ENCODE results near the gene OSBPL8.
A peak's percentile ranks its signal among the peaks of the same experiment; 100 is the strongest.

Gene OSBPL8

DNA sequence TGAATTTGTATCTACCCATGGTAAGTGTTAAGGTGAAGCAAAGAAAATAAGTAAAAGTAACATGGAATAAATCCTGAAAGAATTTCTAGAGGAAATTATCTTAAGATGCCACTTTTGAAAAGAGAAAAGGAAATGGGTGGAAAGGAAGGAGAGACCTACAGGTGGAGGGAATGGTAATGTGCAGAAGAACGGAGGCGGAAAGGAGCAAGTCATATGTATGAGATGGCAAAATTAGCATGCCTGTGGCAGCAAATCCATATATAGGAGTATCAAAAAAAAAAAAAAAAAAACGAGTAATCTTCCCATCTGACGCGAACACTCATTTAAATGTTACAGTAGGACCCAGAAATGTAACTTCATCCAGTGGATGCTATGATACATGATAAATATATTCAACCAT, 23.0 kb downstream of the OSBPL8 start (continued):
- TF ChIP-seq, protein P1, sequence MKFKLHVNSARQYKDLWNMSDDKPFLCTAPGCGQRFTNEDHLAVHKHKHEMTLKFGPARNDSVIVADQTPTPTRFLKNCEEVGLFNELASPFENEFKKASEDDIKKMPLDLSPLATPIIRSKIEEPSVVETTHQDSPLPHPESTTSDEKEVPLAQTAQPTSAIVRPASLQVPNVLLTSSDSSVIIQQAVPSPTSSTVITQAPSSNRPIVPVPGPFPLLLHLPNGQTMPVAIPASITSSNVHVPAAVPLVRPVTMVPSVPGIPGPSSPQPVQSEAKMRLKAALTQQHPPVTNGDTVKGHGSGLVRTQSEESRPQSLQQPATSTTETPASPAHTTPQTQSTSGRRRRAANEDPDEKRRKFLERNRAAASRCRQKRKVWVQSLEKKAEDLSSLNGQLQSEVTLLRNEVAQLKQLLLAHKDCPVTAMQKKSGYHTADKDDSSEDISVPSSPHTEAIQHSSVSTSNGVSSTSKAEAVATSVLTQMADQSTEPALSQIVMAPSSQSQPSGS (tag by site-specific recombination; IDR thresholded peaks at IDR 0.05; ENCODE audit: low read depth), result no peak

DNA sequence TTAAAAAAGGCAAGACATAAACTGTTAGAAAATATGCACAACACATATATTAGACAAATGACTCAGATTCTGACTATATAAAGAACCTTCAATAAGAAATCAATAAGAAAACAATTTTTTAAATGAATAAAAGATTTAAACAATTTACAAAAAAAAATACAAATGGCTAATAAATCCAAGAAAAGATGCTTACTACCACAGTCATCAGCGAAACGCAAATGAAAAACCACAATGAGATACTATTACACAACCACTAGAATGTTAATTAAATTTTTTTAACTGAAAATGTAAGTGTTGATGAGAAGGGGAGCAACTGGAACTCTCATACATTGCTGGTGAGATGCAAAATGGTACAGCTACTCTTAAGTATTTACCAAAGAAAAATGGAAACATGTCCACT, 24.4 kb downstream of the OSBPL8 start:
- Histone ChIP-seq H3K36me3 (ENCODE audit: control insufficient read depth in 2 of 2, insufficient read depth in 1 of 2, low read length in 2 of 2) (no peaks in the 10 kb centered on the region; a peak in 1 of 3 replicates), H3K9me3 (ENCODE audit: control insufficient read depth, insufficient read depth, low read depth, low read length) (no peaks in the 10 kb centered on the region; the same call in 1 of the 2 replicates), H3K4me3 (ENCODE audit: low read depth, low read length) (no peak overlapping the region), H3K4me1 (ENCODE audit: control insufficient read depth, insufficient read depth, low read length) (peaks cover 20% of the 10 kb centered on the region), H3K27ac (ENCODE audit: extremely low read depth, low read depth, low read length) (no peak overlapping the region)
- ChIA-PET CTCF (no interaction called here), POLR2A (no interaction called here)
- no peak for TF ChIP-seq ZNF544 (tag by site-specific recombination; IDR thresholded peaks at IDR 0.05)
- TF ChIP-seq ZNF664 (tag by site-specific recombination; IDR thresholded peaks at IDR 0.05), result peak; percentile 64; the same call in 1 of the 2 replicates
- no peak for TF ChIP-seq ZNF654 (tag by site-specific recombination; IDR thresholded peaks at IDR 0.05; ENCODE audit: low read depth)

DNA sequence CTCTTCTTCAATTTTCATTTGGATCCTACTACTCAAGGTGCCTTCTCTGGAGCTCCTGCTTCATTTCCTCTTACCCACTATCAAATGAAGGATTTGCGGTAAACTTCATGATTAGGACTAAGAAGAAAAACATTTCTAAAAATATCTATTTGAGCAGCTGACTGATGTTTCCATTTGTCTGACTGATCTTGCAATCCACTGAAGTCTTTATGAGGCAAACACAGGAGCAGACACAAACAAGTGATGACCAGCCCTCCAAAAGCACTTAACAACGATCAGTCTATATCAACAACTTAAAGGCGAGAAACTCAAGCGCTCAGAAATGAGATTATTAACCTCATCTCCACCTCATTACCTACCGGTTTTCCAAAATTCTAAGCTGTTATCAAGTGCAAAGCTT, 26.2 kb downstream of the OSBPL8 start:
- Histone ChIP-seq H3K9me3 (ENCODE audit: control insufficient read depth, insufficient read depth, low read depth, low read length) (no peaks in the 10 kb centered on the region; the same call in 1 of the 2 replicates), H3K36me3 (ENCODE audit: control insufficient read depth in 2 of 2, insufficient read depth in 1 of 2, low read length in 2 of 2) (peaks cover 0 to 3% of the 10 kb centered on the region in 2 experiments; a peak in 1 of 3 replicates), H3K4me1 (ENCODE audit: control insufficient read depth, insufficient read depth, low read length) (peaks cover 32% of the 10 kb centered on the region), H3K4me3 (ENCODE audit: low read depth, low read length) (no peak overlapping the region), H3K27ac (ENCODE audit: extremely low read depth, low read depth, low read length) (no peak overlapping the region)
- TF ChIP-seq SP7 (tag by site-specific recombination; IDR thresholded peaks at IDR 0.05), result no peak
- TF ChIP-seq, protein P2, sequence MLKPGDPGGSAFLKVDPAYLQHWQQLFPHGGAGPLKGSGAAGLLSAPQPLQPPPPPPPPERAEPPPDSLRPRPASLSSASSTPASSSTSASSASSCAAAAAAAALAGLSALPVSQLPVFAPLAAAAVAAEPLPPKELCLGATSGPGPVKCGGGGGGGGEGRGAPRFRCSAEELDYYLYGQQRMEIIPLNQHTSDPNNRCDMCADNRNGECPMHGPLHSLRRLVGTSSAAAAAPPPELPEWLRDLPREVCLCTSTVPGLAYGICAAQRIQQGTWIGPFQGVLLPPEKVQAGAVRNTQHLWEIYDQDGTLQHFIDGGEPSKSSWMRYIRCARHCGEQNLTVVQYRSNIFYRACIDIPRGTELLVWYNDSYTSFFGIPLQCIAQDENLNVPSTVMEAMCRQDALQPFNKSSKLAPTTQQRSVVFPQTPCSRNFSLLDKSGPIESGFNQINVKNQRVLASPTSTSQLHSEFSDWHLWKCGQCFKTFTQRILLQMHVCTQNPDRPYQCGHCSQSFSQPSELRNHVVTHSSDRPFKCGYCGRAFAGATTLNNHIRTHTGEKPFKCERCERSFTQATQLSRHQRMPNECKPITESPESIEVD (tag by site-specific recombination; IDR thresholded peaks at IDR 0.05), result 0 out of 2 replicates have a peak, but pooled peaks have one; percentile 28
- ChIA-PET CTCF (interaction anchor here (0.6 kb wide), 2 partner anchors 53 to 62 kb away, joined by 3 read pairs; no protein-coding TSS in a partner anchor), POLR2A (interaction anchor here (0.6 kb wide), 1 partner anchor 49 kb away, joined by 4 read pairs; no protein-coding TSS in a partner anchor)

DNA sequence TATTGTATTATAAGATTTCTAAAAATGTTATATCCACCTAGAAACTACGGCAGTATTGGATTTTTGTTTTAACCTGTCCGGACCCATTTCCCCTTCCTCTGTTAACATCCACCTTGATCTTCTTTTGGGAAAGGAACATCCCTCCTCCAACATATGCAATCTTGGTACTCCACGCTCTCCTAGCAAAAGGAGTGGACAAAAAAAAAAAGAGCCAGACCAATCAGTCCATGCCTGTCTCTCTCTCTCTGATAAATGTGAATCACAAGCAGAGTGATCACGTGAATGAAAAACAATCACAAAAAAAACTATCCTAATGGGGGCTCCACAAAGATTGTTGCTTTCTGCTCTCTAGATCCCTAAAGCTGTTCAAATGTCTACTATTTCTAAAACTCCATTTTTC, 27.1 kb downstream of the OSBPL8 start:
- TF ChIP-seq, protein P3, sequence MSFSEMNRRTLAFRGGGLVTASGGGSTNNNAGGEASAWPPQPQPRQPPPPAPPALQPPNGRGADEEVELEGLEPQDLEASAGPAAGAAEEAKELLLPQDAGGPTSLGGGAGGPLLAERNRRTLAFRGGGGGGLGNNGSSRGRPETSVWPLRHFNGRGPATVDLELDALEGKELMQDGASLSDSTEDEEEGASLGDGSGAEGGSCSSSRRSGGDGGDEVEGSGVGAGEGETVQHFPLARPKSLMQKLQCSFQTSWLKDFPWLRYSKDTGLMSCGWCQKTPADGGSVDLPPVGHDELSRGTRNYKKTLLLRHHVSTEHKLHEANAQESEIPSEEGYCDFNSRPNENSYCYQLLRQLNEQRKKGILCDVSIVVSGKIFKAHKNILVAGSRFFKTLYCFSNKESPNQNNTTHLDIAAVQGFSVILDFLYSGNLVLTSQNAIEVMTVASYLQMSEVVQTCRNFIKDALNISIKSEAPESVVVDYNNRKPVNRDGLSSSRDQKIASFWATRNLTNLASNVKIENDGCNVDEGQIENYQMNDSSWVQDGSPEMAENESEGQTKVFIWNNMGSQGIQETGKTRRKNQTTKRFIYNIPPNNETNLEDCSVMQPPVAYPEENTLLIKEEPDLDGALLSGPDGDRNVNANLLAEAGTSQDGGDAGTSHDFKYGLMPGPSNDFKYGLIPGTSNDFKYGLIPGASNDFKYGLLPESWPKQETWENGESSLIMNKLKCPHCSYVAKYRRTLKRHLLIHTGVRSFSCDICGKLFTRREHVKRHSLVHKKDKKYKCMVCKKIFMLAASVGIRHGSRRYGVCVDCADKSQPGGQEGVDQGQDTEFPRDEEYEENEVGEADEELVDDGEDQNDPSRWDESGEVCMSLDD (tag by site-specific recombination; IDR thresholded peaks at IDR 0.05), result no peak
- TF ChIP-seq SCRT2 (tag by site-specific recombination; IDR thresholded peaks at IDR 0.05) (no peak), ZNF221 (tag by site-specific recombination; IDR thresholded peaks at IDR 0.05; ENCODE audit: borderline replicate concordance) (no peak), OSR2 (tag by site-specific recombination; IDR thresholded peaks at IDR 0.05) (no peak), BCL11B (tag by site-specific recombination; IDR thresholded peaks at IDR 0.05; ENCODE audit: low read depth) (no peak), ZNF354C (tag by site-specific recombination; IDR thresholded peaks at IDR 0.05; ENCODE audit: borderline replicate concordance, low read depth) (no peak), ZNF19 (tag by site-specific recombination; IDR thresholded peaks at IDR 0.05; ENCODE audit: low read depth) (no peak)
- no peaks in the 10 kb centered on the region; the same call in 1 of the 2 replicates for H3K9me3 ChIP-seq (ENCODE audit: control insufficient read depth, insufficient read depth, low read depth, low read length)
- H3K4me3 ChIP-seq (ENCODE audit: low read depth, low read length), result no peak overlapping the region
- peaks cover 0 to 3% of the 10 kb centered on the region in 2 experiments; a peak in 1 of 3 replicates for H3K36me3 ChIP-seq (ENCODE audit: control insufficient read depth in 2 of 2, insufficient read depth in 1 of 2, low read length in 2 of 2)
- POLR2A ChIA-PET, result interaction anchor here (0.6 kb wide), 1 partner anchor 49 kb away, joined by 4 read pairs; no protein-coding TSS in a partner anchor
- no peak overlapping the region for H3K27ac ChIP-seq (ENCODE audit: extremely low read depth, low read depth, low read length)
- H3K4me1 ChIP-seq (ENCODE audit: control insufficient read depth, insufficient read depth, low read length), result peaks cover 32% of the 10 kb centered on the region
- CTCF ChIA-PET, result interaction anchor here (0.6 kb wide), 1 partner anchor 61 kb away, joined by 3 read pairs; no protein-coding TSS in a partner anchor

All from HEK293 (cell line).